Stimulated activated naive CD8-positive, alpha-beta T cell treated with anti-CD3 and anti-CD28 coated beads, Interleukin-15, Interleukin-2, amounts not matched to agents 100 ng/mL and 50 ng/mL, for 24 hours (primary cell): Measurements from ENCODE around the gene ZNF222.

Experiments used
- H3K27ac Mint-ChIP-seq: one replicate; pipeline ENCODE4 v1.8.0; 2021; ENCODE audit warnings: mild to moderate bottlenecking, mixed read lengths
- H3K27me3 Mint-ChIP-seq: one replicate; pipeline ENCODE4 v1.8.0; 2021; ENCODE audit warnings: mixed read lengths
- H3K36me3 Mint-ChIP-seq: one replicate; pipeline ENCODE4 v1.8.0; 2021; ENCODE audit warnings: low read depth, mixed read lengths
- H3K4me1 Mint-ChIP-seq: one replicate; pipeline ENCODE4 v1.8.0; 2021; ENCODE audit warnings: low read depth, mixed read lengths
- H3K4me3 Mint-ChIP-seq: one replicate; pipeline ENCODE4 v1.8.0; 2021; ENCODE audit warnings: mild to moderate bottlenecking, mixed read lengths
- H3K9me3 Mint-ChIP-seq: one replicate; pipeline ENCODE4 v1.8.0; 2021; ENCODE audit warnings: mixed read lengths

ZNF222 gene

DNA sequence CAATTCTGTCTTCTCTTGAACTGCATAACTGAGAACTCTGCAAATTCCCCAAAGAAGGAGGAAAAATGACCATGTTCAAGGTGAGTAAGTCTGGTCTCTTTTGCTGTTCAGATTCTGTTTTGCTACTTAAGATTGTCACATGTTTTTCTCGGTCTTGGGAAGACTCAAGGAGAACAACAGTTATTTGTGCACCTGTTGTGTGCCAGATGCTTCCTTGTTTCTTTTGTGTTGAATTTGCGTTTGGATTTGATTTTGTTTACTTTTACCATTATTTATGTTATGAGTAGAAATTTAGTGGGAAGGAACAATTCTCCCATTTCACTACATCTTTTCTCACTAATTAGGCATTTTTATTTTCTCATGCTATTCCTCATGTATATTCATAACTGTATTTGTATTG, 51.1 kb downstream of the ZNF222 start:
- Mint-ChIP-seq H3K27ac (no peak overlapping the region), H3K9me3 (peaks cover 10% of the 10 kb centered on the region), H3K4me1 (peaks cover 20% of the 10 kb centered on the region), H3K27me3 (no peaks in the 10 kb centered on the region), H3K4me3 (no peak overlapping the region), H3K36me3 (peaks cover 43% of the 10 kb centered on the region)
